ENCODE results near the gene RAD9A. TPM values are rescaled to one million over a fixed set of nuclear protein-coding genes. Genes with fewer than 3 reads are reported as not detected.

Gene RAD9A
- total and polyA plus RNA-seq, 9 of the 15 experiments (the other 6 are each of a cell fraction or from before 2014, with no cell fraction given), result 1.4 to 41.2 (median 16.1) TPM

DNA sequence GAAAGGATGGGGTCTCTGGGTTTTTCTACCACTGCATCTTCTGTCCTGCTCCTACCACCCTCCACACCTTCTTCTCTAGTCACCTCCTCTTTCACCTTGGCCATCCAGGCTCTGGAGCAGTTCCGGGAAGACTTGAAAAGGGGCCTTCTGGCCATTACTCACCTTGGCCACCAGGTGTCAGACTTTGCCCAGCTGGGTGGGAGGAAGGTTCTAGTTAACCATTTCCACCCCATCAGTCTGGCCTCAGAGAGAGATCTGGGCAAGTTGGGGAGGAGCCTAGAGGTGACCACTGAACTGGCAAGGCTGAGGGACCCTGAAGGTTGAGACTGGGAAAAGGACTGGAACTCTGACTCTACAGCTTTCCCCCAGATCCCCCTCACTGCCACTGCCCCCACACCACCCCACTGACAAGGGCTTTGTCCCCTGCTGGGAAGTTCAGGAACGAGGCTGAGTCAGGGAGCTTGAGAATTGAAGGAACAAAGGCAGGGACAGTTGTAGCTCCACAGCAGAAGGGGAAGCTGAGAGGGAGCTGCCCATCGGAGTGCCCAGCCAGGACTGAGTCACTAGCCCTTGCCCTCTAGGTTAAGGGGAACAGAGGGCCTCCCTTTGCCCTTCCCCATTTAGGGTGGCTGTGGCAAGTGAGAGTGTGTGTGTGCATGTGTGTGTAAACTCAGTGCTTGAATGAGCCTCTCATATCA, 34.8 kb upstream of the RAD9A start (continued):
- TF ChIP-seq ZNF280B (CRISPR knock-in tag; IDR thresholded peaks at IDR 0.05), result no peak
- no peak; the same call in 1 of the 2 replicates for TF ChIP-seq OTX1 (CRISPR knock-in tag; IDR thresholded peaks at IDR 0.05)
- no peak for TF ChIP-seq TAF15 (IDR thresholded peaks at IDR 0.05; ENCODE audit: low read depth, low read length)
- no peak for TF ChIP-seq ZNF586 (CRISPR knock-in tag; conservative IDR thresholded peaks at IDR 0.05)
- no peak for TF ChIP-seq U2AF2 (optimal IDR thresholded peaks at IDR 0.05; ENCODE audit: low read depth, low read length)
- no peak for TF ChIP-seq MAFF (IDR thresholded peaks at IDR 0.05; ENCODE audit: low read length)
- no peak for TF ChIP-seq POLR2B (IDR thresholded peaks at IDR 0.05; ENCODE audit: low read depth, partially characterized antibody)
- TF ChIP-seq ZNF740 (CRISPR knock-in tag; IDR thresholded peaks at IDR 0.05), result 0 out of 2 replicates have a peak, but pooled peaks have one; percentile 59
- no peak for TF ChIP-seq ZNF740 (tag; IDR thresholded peaks at IDR 0.05)
- no peak for TF ChIP-seq ZC3H8 (IDR thresholded peaks at IDR 0.05)
- no peak for TF ChIP-seq ZNF699 (CRISPR knock-in tag; IDR thresholded peaks at IDR 0.05; ENCODE audit: insufficient replicate concordance)
- no peak for TF ChIP-seq KLF6 (CRISPR knock-in tag; IDR thresholded peaks at IDR 0.05; ENCODE audit: borderline replicate concordance)
- no peak for TF ChIP-seq ZNF407 (IDR thresholded peaks at IDR 0.05; ENCODE audit: low read depth)
- no peak for TF ChIP-seq FOXM1 (IDR thresholded peaks at IDR 0.05; ENCODE audit: low read depth)
- TF ChIP-seq FOXM1 (CRISPR knock-in tag; IDR thresholded peaks at IDR 0.05; ENCODE audit: low read depth), result no peak
- TF ChIP-seq CREBBP (IDR thresholded peaks at IDR 0.05; ENCODE audit: low read depth, low read length), result no peak
- no peak for TF ChIP-seq MXI1 (IDR thresholded peaks at IDR 0.05; ENCODE audit: low read depth, low read length)
- no peak for TF ChIP-seq NFATC3 (IDR thresholded peaks at IDR 0.05)
- TF ChIP-seq HOXB6 (CRISPR knock-in tag; IDR thresholded peaks at IDR 0.05; ENCODE audit: borderline replicate concordance), result no peak
- no peak for TF ChIP-seq GATA2 (CRISPR knock-in tag; IDR thresholded peaks at IDR 0.05)
